GM19240 (cell line): ENCODE data around the gene FPGS.

Experiments
- DNase-seq: peaks from one replicate; pipeline ENCODE4 v3.0.0; 2011; ENCODE audit warnings: low spot score; ENCODE audit not compliant: insufficient read length

Gene FPGS

GRCh38 chr9:127788337-127789011, 14.2 kb upstream of the FPGS start:
- DNase-seq, result no peak

DNA sequence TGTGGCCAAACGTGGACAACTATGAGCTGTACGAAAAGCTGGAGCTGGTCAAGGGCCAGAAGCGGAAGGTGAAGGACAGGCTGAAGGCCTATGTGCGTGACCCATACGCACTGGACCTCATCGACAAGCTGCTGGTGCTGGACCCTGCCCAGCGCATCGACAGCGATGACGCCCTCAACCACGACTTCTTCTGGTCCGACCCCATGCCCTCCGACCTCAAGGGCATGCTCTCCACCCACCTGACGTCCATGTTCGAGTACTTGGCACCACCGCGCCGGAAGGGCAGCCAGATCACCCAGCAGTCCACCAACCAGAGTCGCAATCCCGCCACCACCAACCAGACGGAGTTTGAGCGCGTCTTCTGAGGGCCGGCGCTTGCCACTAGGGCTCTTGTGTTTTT, 13.5 kb upstream of the FPGS start:
- DNase-seq, result no peak

GRCh38 chr9:127790094-127790855, 12.4 kb upstream of the FPGS start:
- DNase-seq, result no peak

DNA sequence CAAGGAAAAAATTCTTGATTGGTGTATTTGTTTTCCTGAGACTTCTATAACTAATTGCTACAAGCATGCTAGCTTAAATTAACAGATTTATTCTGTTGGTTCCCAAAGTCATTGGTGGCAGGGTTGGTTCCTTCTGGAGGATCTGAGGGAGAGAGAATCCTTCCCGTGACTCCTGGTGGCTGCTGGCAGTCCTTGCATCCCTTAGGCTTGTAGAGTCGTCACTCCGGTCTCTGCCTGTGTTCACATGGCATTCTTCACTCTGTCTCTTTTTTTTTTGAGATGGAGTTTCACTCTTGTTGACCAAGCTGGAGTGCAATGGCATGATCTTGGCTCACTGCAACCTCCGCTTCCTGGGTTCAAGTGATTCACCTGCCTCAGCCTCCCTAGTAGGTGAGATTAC, 11.6 kb upstream of the FPGS start:
- DNase-seq, result no peak

- no peak for DNase-seq
These were observed 10.2 kb upstream of the FPGS start for GRCh38 chr9:127792417-127793031.

GRCh38 chr9:127793093-127793708, 9.5 kb upstream of the FPGS start:
- DNase-seq, result no peak

GRCh38 chr9:127794001-127794791, 8.5 kb upstream of the FPGS start:
- no peak for DNase-seq

DNA sequence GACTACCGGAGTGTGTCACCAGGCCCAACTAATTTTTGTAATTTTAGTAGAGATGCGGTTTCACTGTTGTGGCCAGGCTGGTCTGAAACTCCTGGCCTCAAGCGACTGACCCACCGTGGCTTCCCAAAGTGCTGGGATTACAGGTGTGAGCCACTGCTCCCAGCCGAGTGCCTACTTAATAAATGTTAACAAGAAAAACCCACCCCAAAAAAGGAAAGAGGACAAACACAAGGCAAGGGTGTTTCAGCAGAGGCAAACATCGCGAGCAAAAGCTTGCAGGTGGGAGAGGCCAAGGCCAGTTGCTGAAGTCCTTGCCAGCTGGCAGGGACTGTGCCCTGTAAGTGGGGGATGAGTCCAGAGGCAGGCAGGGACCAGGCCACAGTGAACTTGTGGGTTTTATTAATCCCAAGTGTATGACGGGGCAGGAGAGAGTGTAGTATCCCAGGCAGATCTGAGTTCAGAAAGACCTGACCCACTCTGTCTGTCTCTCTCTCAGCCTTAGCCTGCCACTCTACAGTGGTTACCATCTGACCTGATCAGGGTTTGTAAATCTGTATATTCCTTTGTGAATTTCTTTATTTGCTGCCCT, 6.4 kb upstream of the FPGS start:
- DNase-seq, result no peak

GRCh38 chr9:127796852-127797370, 5.8 kb upstream of the FPGS start:
- no peak for DNase-seq

GRCh38 chr9:127801955-127802575, 617 bp upstream of the FPGS start:
- DNase-seq, result no peak

GRCh38 chr9:127803507-127804352, 1.0 kb downstream of the FPGS start:
- DNase-seq, result no peak

DNA sequence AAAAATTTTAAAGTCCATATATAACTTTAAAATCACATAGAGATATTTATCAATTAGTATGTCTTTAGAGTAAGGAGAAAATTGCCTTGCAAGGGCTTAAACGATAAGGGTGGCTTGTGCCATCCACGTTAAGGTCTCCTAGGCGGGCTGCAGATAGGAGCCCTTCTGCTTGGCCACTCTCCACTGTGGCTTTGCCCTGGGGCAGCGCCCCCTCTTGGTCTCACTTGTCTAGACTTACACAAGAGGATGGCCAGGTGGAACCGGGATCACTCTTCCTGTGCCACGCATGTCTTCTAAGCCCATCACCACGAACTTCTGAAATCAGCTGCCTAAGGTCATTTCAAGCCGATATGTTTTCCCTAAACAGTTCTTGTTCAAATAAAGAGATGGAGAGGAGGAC, 2.9 kb downstream of the FPGS start:
- DNase-seq, result no peak

DNA sequence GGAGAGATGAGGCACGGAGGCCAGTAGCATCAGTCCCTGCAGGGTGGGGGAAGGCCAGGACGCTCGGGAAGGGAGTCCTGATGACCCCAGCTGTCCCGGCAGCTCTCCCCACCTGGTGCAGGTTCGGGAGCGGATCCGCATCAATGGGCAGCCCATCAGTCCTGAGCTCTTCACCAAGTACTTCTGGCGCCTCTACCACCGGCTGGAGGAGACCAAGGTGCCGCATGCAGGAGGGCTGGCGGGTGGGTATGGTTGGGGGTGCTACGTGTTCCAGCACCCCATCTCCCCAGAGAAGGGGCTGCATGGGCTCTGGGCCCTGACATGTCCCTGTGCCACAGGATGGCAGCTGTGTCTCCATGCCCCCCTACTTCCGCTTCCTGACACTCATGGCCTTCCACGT, 4.2 kb downstream of the FPGS start:
- no peak for DNase-seq

DNA sequence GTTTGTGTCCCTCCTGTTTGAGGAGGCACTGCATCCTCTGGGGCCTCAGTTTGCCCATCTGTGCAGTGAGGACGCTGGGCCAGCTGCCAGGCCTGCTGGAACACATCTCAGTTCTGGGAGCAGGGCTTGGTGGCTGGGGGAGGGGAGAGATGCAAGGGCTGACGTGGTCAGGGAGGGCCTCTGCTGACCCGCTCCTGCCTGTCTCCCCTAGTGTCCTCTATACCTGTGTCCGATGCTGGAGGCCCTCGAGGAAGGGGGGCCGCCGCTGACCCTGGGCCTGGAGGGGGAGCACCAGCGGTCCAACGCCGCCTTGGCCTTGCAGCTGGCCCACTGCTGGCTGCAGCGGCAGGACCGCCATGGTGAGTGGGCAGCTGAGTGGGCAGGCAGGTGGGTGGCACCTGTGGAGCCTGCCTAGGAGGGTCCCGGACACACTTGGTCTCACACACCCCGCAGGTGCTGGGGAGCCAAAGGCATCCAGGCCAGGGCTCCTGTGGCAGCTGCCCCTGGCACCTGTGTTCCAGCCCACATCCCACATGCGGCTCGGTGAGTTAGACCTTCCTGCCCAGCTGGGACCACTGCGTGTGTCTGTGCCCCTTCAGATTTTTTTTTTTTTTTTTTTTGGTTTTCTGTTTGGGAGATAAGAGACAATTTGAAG, 5.8 kb downstream of the FPGS start:
- no peak for DNase-seq

GRCh38 chr9:127809002-127809539, 6.4 kb downstream of the FPGS start:
- no peak for DNase-seq

- no peak for DNase-seq
These were observed 7.1 kb downstream of the FPGS start for GRCh38 chr9:127809540-127810377.

GRCh38 chr9:127810378-127811187, 7.9 kb downstream of the FPGS start:
- DNase-seq, result no peak
